Activated B cell treated with CpG ODN at 0.5 μM for 24 hours (primary cell): Measurements from ENCODE around the gene PFKFB3. TPM values are rescaled to one million over a fixed set of nuclear protein-coding genes. Genes with fewer than 3 reads are reported as not detected.

ENCODE experiments used
- ATAC-seq: fragments of 200-7000 bp; cut with Tn5 transposase; one replicate; pipeline ENCODE4 v1.10.0; 2021; ENCODE audit warnings: low read depth, mild to moderate bottlenecking, moderate library complexity
- CTCF ChIA-PET: fragments of 350-600 bp; sonication (Branson Sonifier 250); formaldehyde crosslinking; loops from one replicate; lab custom pipeline; 2021; ENCODE audit warnings: antibody characterized with exemption; lab: Charles Lee
- POLR2A ChIA-PET: fragments of 350-600 bp; sonication (Branson Sonifier 250); formaldehyde crosslinking; loops from one replicate; lab custom pipeline; 2021; ENCODE audit warnings: antibody characterized with exemption; lab: Charles Lee
- DNase-seq: peaks from one replicate; pipeline ENCODE4 v3.0.0; 2022
- H3K27ac Mint-ChIP-seq: one replicate; pipeline ENCODE4 v1.8.0; 2020; ENCODE audit warnings: mixed read lengths
- H3K27me3 Mint-ChIP-seq: one replicate; pipeline ENCODE4 v1.8.0; 2021; ENCODE audit warnings: mixed read lengths
- H3K36me3 Mint-ChIP-seq: one replicate; pipeline ENCODE4 v1.8.0; 2021; ENCODE audit warnings: low read depth, mixed read lengths
- H3K4me1 Mint-ChIP-seq: one replicate; pipeline ENCODE4 v1.8.0; 2021; ENCODE audit warnings: mixed read lengths
- H3K4me3 Mint-ChIP-seq: one replicate; pipeline ENCODE4 v1.8.0; 2020; ENCODE audit warnings: mild to moderate bottlenecking, mixed read lengths
- H3K9me3 Mint-ChIP-seq: one replicate; pipeline ENCODE4 v1.8.0; 2020; ENCODE audit warnings: mixed read lengths
- CTCF ChIP-seq: fragments of 200-600 bp; IDR thresholded peaks from one replicate; pipeline ENCODE4 v1.8.0; 2022; ENCODE audit warnings: antibody characterized with exemption, mild to moderate bottlenecking
- intact Hi-C: fragments of 100-400 bp; cut with micrococcal nuclease; formaldehyde crosslinking; loops from one replicate; pipeline ENCODE4 v1.15.1; 2024
- total RNA-seq: library from RNA; stranded (reverse); gene quantifications from 2 replicates; pipeline ENCODE4 v1.2.3, GENCODE V29; 2022

The PFKFB3 gene
- total RNA-seq, 1 donor from 2014 or later, result 105 TPM

GRCh38 chr10:6211671-6212635, 9.2 kb downstream of the PFKFB3 start:
- H3K27me3 Mint-ChIP-seq, result no peaks in the 10 kb centered on the region
- H3K4me1 Mint-ChIP-seq, result peaks cover 13% of the 10 kb centered on the region
- no peak overlapping the region for H3K27ac Mint-ChIP-seq
- H3K36me3 Mint-ChIP-seq, result peaks cover 35% of the 10 kb centered on the region
- CTCF ChIA-PET, result no interaction called here
- DNase-seq (no peak), ATAC-seq (no peak)
- intact Hi-C loops, result no loop called here
- no peaks in the 10 kb centered on the region for H3K9me3 Mint-ChIP-seq
- no peak for TF ChIP-seq CTCF
- POLR2A ChIA-PET, result interaction anchor here (1.2 kb wide), 1 partner anchor 7 kb away, joined by 4 read pairs; no protein-coding TSS in a partner anchor
- H3K4me3 Mint-ChIP-seq, result no peak overlapping the region

GRCh38 chr10:6212806-6213205, 10.1 kb downstream of the PFKFB3 start:
- intact Hi-C loops, result no loop called here
- TF ChIP-seq CTCF, result no peak
- H3K4me3 Mint-ChIP-seq, result no peak overlapping the region
- peaks cover 42% of the 10 kb centered on the region for H3K36me3 Mint-ChIP-seq
- no peak overlapping the region for H3K27ac Mint-ChIP-seq
- H3K9me3 Mint-ChIP-seq, result no peaks in the 10 kb centered on the region
- ChIA-PET CTCF (interaction anchor here (1.2 kb wide), 1 partner anchor 189 kb away, joined by 4 read pairs; no protein-coding TSS in a partner anchor), POLR2A (interaction anchor here (1.2 kb wide), 1 partner anchor 8 kb away, joined by 4 read pairs; no protein-coding TSS in a partner anchor)
- no peaks in the 10 kb centered on the region for H3K27me3 Mint-ChIP-seq
- peaks cover 9% of the 10 kb centered on the region for H3K4me1 Mint-ChIP-seq
- DNase-seq, result no peak
- ATAC-seq, result no peak

- peaks cover 8% of the 10 kb centered on the region for H3K4me1 Mint-ChIP-seq
- H3K9me3 Mint-ChIP-seq, result no peaks in the 10 kb centered on the region
- H3K27me3 Mint-ChIP-seq, result no peaks in the 10 kb centered on the region
- ATAC-seq (no peak), DNase-seq (no peak)
- peaks cover 45% of the 10 kb centered on the region for H3K36me3 Mint-ChIP-seq
- H3K27ac Mint-ChIP-seq, result no peak overlapping the region
- no peak overlapping the region for H3K4me3 Mint-ChIP-seq
- no peak for TF ChIP-seq CTCF
- ChIA-PET POLR2A (interaction anchor here (1.1 to 1.2 kb wide), 2 partner anchors 9 to 11 kb away, joined by 3 to 4 read pairs; partner anchors contain the start of gene PFKFB3), CTCF (interaction anchor here (1.2 kb wide), 1 partner anchor 188 kb away, joined by 4 read pairs; no protein-coding TSS in a partner anchor)
- intact Hi-C loops, result no loop called here
These were observed 10.6 kb downstream of the PFKFB3 start for GRCh38 chr10:6213257-6213905.

GRCh38 chr10:6213908-6214307, 11.2 kb downstream of the PFKFB3 start:
- DNase-seq (no peak), ATAC-seq (no peak)
- POLR2A ChIA-PET, result interaction anchor here (1.1 kb wide), 1 partner anchor 11 kb away, joined by 3 read pairs; the partner anchor contains the start of gene PFKFB3
- no peak for TF ChIP-seq CTCF
- Mint-ChIP-seq H3K36me3 (peaks cover 49% of the 10 kb centered on the region), H3K27me3 (no peaks in the 10 kb centered on the region), H3K4me3 (no peak overlapping the region), H3K4me1 (peaks cover 5% of the 10 kb centered on the region), H3K27ac (no peak overlapping the region), H3K9me3 (no peaks in the 10 kb centered on the region)
- CTCF ChIA-PET, result interaction anchor here (1.2 to 1.3 kb wide), 2 partner anchors 188 kb away, joined by 4 read pairs; no protein-coding TSS in a partner anchor
- intact Hi-C loops, result no loop called here
